AG04449 (cell line): ENCODE results near the gene DSCAM.

Experiments used
- CTCF ChIA-PET: fragments of 350-600 bp; formaldehyde crosslinking; extraction: SDS; loops from one replicate; lab custom pipeline; 2021; ENCODE audit warnings: antibody characterized with exemption; lab: Yijun Ruan, JAX
- POLR2A ChIA-PET: fragments of 400-600, 350-600 bp; formaldehyde crosslinking; extraction: SDS; loops from one replicate; lab custom pipeline; 2020; ENCODE audit warnings: antibody characterized with exemption, inconsistent platforms; lab: Yijun Ruan, JAX
- DNase-seq: peaks from one replicate; pipeline ENCODE4 v3.0.0-alpha.2; 2010; ENCODE audit warnings: low read depth, low spot score
- H3K4me3 ChIP-seq: 2 replicates; pipeline ENCODE4 v1.5.1; 2011; ENCODE audit warnings: low read depth, mild to moderate bottlenecking, control low read depth, low read length
- TF ChIP-seq, protein P1 (sequence below): IDR thresholded peaks from one replicate; pipeline ENCODE4 v1.5.1; 2011; ENCODE audit warnings: mild to moderate bottlenecking, moderate library complexity, low read length, control low read depth, inconsistent platforms; ENCODE audit not compliant: insufficient read depth; ENCODE audit errors: missing control alignments

DSCAM gene

DNA sequence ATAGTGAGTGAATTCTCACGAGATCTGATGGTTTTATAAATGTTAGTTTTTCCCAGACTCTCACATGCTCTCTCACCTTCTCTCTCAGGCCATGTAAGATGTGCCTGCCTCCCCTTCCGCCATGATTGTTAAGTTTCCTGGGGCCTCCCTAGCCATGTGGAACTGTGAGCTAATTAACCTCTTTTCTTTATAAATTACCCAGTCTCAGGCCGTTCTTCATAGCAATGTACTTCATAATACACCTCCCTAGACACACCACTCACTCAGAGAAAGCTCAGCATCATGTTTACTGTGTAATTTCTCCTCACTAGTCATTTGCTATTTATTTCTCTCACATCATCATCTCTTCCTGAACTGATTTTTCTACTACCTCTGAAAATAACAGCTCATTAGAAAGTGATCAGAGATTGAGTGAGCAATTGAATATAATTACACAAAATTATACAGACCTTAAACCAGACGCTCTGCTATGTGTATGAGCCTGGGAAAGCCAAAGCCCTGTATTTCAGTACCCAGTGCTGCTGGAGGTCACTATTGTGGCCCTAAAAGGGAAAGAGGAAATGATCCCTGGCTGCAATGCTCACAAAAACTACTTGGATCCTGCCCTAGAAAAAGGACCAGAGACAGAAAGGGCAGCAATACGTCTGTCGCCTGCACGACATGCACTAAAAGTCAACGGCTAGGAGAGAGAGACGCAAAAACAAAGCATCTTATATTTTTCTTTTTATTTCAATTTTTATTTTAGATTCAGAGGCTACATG, 284.5 kb downstream of the DSCAM start:
- DNase-seq = no peak
- H3K4me3 ChIP-seq = no peak overlapping the region
- TF ChIP-seq, protein P1, sequence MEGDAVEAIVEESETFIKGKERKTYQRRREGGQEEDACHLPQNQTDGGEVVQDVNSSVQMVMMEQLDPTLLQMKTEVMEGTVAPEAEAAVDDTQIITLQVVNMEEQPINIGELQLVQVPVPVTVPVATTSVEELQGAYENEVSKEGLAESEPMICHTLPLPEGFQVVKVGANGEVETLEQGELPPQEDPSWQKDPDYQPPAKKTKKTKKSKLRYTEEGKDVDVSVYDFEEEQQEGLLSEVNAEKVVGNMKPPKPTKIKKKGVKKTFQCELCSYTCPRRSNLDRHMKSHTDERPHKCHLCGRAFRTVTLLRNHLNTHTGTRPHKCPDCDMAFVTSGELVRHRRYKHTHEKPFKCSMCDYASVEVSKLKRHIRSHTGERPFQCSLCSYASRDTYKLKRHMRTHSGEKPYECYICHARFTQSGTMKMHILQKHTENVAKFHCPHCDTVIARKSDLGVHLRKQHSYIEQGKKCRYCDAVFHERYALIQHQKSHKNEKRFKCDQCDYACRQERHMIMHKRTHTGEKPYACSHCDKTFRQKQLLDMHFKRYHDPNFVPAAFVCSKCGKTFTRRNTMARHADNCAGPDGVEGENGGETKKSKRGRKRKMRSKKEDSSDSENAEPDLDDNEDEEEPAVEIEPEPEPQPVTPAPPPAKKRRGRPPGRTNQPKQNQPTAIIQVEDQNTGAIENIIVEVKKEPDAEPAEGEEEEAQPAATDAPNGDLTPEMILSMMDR = no peak
- ChIA-PET CTCF (no interaction called here), POLR2A (no interaction called here)

DNA sequence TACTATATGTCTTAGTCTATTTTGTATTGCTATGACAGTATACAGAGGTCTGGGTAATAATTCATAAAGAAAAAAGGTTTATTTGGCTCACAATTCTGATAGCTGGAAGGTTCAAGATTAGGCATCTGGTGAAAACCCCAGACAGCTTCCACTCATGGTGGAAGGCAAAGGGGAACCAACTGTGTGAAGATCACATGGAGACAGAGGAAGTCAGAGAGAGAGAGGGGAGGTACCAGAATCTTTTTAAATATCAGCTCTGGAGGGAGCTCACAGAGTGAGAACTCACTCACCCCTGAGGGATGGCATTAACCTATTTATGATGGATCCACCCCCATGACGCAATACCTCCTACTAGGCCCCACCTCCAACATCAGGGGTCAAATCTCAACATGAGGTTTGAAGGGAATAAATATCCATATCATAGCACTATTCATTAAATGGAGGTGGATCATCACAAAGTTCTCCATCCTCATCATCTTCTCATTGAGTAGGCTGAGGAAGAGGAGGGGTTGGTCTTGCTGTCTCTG, 290.5 kb downstream of the DSCAM start:
- ChIA-PET POLR2A (no interaction called here), CTCF (no interaction called here)
- DNase-seq = no peak
- TF ChIP-seq, protein P1 = no peak
- H3K4me3 ChIP-seq = no peak overlapping the region

DNA sequence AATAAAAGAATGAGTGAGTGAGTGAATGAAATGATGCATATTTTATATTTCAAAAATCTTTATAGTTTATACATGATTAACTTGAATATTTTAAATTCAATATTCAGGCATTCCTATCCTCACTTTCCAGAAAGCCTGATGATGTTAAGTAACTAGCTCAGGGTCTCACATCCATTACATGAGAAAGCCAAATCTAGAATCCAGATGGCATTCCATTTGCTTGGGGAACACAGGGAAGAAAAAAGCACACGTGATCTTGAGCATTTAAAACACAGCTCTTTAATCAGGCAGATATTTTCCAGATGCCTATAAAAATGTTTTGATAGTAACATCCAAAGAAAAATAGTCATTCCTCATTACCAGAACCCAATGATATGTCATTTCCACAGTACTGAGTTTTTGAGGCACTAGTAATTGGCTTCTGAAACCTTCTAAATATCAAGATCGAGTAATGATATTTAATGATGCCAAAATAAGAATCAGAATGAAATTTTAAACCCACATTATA, 291.9 kb downstream of the DSCAM start:
- no peak for DNase-seq
- ChIA-PET CTCF (no interaction called here), POLR2A (no interaction called here)
- no peak overlapping the region for H3K4me3 ChIP-seq
- TF ChIP-seq, protein P1 = no peak

DNA sequence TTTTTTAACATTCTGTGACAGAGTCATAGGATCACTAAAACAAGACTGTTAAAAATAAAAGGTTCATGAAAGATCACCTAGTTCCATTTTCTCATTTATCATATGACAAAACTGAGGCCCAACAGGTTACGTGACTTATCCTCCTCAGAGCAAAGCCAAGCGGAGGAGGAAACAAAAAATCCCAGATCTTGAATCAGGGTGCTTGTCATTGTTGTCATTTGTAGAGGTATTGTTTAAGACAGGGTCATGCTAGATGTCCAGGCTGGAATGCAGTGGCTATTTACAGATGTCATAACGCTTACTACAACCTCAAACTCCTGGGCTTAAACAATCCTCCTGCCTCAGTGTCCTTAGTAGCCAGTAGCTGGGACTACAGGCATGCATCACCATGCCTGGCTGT, 293.2 kb downstream of the DSCAM start:
- POLR2A ChIA-PET = no interaction called here
- TF ChIP-seq, protein P1 = no peak
- no peak for DNase-seq
- no peak overlapping the region for H3K4me3 ChIP-seq
- CTCF ChIA-PET = no interaction called here

DNA sequence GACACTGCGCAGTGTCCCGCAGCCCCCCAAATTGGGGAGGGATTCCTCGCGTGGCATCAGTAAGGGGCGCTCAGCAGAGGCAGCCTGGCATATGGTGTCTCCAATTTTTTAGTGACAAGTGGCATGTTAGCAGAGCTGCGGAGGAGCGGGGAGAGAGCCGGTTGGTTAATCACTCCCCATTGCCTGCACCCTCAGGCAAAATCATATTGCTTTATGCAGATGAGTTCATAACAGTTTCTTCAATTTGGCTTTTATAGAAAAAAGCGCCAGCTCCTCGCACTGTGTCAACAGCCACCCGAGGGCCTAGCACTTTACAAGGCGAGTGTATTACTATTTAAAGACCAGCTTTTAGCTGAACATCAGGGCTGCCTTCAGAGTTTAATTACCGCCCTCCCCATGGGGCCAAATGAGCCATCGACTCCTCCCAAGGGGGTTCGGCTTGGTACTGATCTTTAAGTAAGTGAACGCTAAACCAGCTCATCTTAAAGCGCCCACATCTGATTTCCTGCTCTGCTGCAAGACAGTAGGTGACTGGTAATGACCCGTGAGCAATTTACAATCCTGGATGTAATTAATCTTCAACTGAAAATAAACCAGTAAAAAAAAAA, 298.9 kb downstream of the DSCAM start:
- DNase-seq = no peak
- ChIA-PET CTCF (interaction anchor here (0.8 kb wide), 1 partner anchor 81 kb away, joined by 3 read pairs; no protein-coding TSS in a partner anchor), POLR2A (no interaction called here)
- TF ChIP-seq, protein P1 = no peak
- no peak overlapping the region for H3K4me3 ChIP-seq

DNA sequence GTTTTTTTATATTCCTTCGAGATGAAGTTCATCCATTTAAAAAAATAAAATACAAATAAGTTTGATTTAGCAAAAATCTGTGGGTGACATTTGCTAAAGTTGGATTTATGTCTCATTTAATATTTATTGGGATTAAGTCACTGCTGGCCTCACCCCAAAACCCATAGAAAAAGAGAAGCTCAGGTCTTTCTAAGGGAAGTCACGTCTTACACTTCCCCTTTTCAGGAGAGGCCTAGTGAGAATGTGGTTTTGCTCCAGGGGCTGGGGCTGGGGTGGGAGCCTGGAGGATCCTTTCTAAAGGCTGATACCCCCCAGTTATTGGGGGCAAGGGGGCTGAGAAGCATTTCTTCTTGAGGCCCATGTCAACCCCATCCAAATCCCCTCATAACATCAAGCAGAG, 300.3 kb downstream of the DSCAM start:
- POLR2A ChIA-PET = no interaction called here
- CTCF ChIA-PET = no interaction called here
- TF ChIP-seq, protein P1 = no peak
- no peak for DNase-seq
- H3K4me3 ChIP-seq = no peak overlapping the region
